Esophagus muscularis mucosa (tissue), 4 donors: ENCODE measurements around the gene NBL1. TPM values are rescaled to one million over a fixed set of nuclear protein-coding genes. Genes with fewer than 3 reads are reported as not detected.

Source experiments
- DNase-seq: peaks from one replicate; pipeline ENCODE4 v3.0.0-alpha.2; 2017; ENCODE audit errors: extremely low spot score
- H3K27ac ChIP-seq, 4 donors: fragments of 200-600 bp; sonication (generic); replicated peaks in 1 of 4; 1 replicate in 3 of 4; 2 replicates in 1 of 4; pipeline ENCODE4 v1.5.1; 2016 to 2019; ENCODE audit warnings: mild to moderate bottlenecking in 1 of 4
- H3K27me3 ChIP-seq, 4 donors: fragments of 200-600 bp; sonication (generic); one replicate each; pipeline versions ENCODE4 v1.5.1 to v1.6.0; 2016 to 2019
- H3K36me3 ChIP-seq, 4 donors: fragments of 200-600 bp; sonication (generic); one replicate each; pipeline ENCODE4 v1.5.1; 2016 to 2019
- H3K4me1 ChIP-seq, 4 donors: fragments of 200-600 bp; sonication (generic); one replicate each; pipeline ENCODE4 v1.5.1; 2016 to 2019
- H3K4me3 ChIP-seq, 4 donors: fragments of 200-600 bp; sonication (generic); 1 replicate in 2 of 4; 2 replicates in 2 of 4; pipeline ENCODE4 v1.5.1; 2016 to 2019; ENCODE audit warnings: mild to moderate bottlenecking in 4 of 4, moderate library complexity in 1 of 4
- H3K9me3 ChIP-seq, 4 donors: fragments of 200-600 bp; sonication (generic); 1 replicate in 3 of 4; 2 replicates in 1 of 4; pipeline ENCODE4 v1.5.1; 2016 to 2019
- EP300 ChIP-seq: sonication (generic); formaldehyde crosslinking; IDR thresholded peaks from one replicate; pipeline ENCODE4 v1.6.1; 2017; ENCODE audit warnings: antibody characterized with exemption
- POLR2A ChIP-seq: fragments of 450-650 bp; IDR thresholded peaks from one replicate; pipeline ENCODE4 v1.6.1; 2017; ENCODE audit warnings: antibody characterized with exemption, moderate library complexity, mild to moderate bottlenecking, low read depth
- POLR2AphosphoS5 ChIP-seq, 2 donors: sonication (generic); formaldehyde crosslinking; IDR thresholded peaks; one replicate each; pipeline ENCODE4 v1.6.1; 2017; ENCODE audit warnings: antibody characterized with exemption in 2 of 2
- WGBS: methylation state at CpG from one replicate; pipeline ENCODE4 v1.1.5; 2018; 5-methylcytosine and 5-hydroxymethylcytosine counted together
- intact Hi-C: fragments of 100-400 bp; cut with DNase I; formaldehyde crosslinking; loops from one replicate; pipeline ENCODE4 v1.15.1; 2023
- total RNA-seq, 4 donors: library from RNA; depleted of rRNA; stranded (reverse); fragments of >200 nt; gene quantifications; one replicate each; pipeline versions ENCODE4 v1.1.0 to v1.2.1, GENCODE V29; 2016
- TF ChIP-seq, protein P1 (sequence below), 3 experiments: fragments of 200-600 bp in 2 of 3; fragments of 450-650 bp in 1 of 3; sonication (generic) in 2 of 3; IDR thresholded peaks; one replicate each; pipeline ENCODE4 v1.5.1; 2017 to 2019; ENCODE audit warnings: antibody characterized with exemption in 3 of 3, mild to moderate bottlenecking in 2 of 3, moderate library complexity in 1 of 3

The NBL1 gene
- total RNA-seq, 4 donors from 2014 or later, result 194 to 469 (median 307) TPM

DNA sequence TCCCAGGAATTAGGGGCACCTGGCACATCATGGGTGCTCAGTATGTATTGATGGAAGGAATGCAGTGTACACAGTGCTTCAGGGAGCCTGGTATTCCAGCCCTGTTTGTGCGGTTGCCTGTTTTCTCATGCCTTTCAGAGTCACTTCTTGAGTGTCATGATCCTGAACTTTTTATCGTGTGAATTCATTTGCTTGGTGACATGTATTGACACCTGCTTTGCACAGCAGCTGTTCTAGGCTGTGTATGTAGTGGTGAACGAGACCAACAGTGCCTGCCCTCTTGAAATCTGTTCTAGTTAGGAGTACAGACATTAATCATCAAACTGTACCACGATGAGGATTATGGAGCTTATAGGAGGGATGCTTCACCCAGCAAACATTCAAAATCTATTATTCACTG, 26.7 kb downstream of the NBL1 start:
- intact Hi-C loops, result no loop called here
- 65% methylated on average over 4 of the region's 4 CpGs for WGBS

GRCh38 chr1:19672237-19672636, 28.1 kb downstream of the NBL1 start:
- Histone ChIP-seq H3K27me3 (peaks cover 0 to 65% (median 3%) of the 10 kb centered on the region in 4 donors), H3K4me1 (no peaks in the 10 kb centered on the region), H3K27ac (no peak overlapping the region), H3K4me3 (no peak overlapping the region), H3K9me3 (no peaks in the 10 kb centered on the region), H3K36me3 (no peaks in the 10 kb centered on the region)
- intact Hi-C loops, result no loop called here
- TF ChIP-seq POLR2A (no peak), POLR2AphosphoS5 (IDR thresholded peaks at IDR 0.05) (no peak), EP300 (no peak)
- TF ChIP-seq, protein P1, sequence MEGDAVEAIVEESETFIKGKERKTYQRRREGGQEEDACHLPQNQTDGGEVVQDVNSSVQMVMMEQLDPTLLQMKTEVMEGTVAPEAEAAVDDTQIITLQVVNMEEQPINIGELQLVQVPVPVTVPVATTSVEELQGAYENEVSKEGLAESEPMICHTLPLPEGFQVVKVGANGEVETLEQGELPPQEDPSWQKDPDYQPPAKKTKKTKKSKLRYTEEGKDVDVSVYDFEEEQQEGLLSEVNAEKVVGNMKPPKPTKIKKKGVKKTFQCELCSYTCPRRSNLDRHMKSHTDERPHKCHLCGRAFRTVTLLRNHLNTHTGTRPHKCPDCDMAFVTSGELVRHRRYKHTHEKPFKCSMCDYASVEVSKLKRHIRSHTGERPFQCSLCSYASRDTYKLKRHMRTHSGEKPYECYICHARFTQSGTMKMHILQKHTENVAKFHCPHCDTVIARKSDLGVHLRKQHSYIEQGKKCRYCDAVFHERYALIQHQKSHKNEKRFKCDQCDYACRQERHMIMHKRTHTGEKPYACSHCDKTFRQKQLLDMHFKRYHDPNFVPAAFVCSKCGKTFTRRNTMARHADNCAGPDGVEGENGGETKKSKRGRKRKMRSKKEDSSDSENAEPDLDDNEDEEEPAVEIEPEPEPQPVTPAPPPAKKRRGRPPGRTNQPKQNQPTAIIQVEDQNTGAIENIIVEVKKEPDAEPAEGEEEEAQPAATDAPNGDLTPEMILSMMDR (IDR thresholded peaks at IDR 0.05), result no peak
- 48% methylated on average over 5 of the region's 6 CpGs for WGBS
- DNase-seq, result no peak

More for the DNA sequence above, 26.7 kb downstream of the NBL1 start:
- Histone ChIP-seq H3K27ac (no peak overlapping the region), H3K4me3 (no peak overlapping the region), H3K4me1 (peaks cover 0 to 3% (median under 1%) of the 10 kb centered on the region in 4 donors), H3K27me3 (peaks cover 4 to 79% (median 12%) of the 10 kb centered on the region in 4 donors), H3K36me3 (no peaks in the 10 kb centered on the region), H3K9me3 (no peaks in the 10 kb centered on the region)
- TF ChIP-seq POLR2A (no peak), POLR2AphosphoS5 (IDR thresholded peaks at IDR 0.05) (no peak), EP300 (no peak)
- TF ChIP-seq, protein P1 (IDR thresholded peaks at IDR 0.05), result no peak
- no peak for DNase-seq

DNA sequence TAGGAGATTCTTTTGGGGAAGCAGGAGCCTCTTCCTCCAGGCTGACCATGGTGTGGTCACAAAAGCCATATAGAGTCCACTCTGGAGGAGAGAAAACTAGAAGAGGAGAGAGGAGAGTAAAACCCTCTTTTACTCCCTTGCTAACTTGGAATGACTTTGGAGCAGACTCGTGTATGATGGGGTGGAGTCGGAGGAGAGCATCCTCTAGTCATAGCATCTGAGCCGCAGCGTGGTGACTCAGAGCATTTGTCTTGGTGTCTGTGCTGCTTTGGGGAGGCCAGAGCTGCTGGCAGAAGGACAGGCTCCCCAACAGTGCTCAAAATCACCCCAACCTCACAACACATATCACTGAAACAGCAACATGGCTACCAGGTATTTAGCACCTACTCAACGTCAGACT, 31.7 kb downstream of the NBL1 start:
- intact Hi-C loops, result no loop called here
- no peaks in the 10 kb centered on the region for H3K36me3 ChIP-seq
- DNase-seq, result no peak

GRCh38 chr1:19676438-19676922, 32.4 kb downstream of the NBL1 start:
- Histone ChIP-seq H3K27ac (no peak overlapping the region), H3K4me1 (no peaks in the 10 kb centered on the region), H3K27me3 (peaks cover 0 to 33% (median 3%) of the 10 kb centered on the region in 4 donors), H3K9me3 (no peaks in the 10 kb centered on the region), H3K4me3 (no peak overlapping the region), H3K36me3 (peaks cover 0 to under 1% (median 0%) of the 10 kb centered on the region in 4 donors)
- DNase-seq, result peak; percentile 92
- TF ChIP-seq EP300, result no peak
- TF ChIP-seq POLR2A, result no peak
- TF ChIP-seq, protein P1 (IDR thresholded peaks at IDR 0.05), result no peak
- peak in 1 of 2 donors; percentile 46 for TF ChIP-seq POLR2AphosphoS5 (IDR thresholded peaks at IDR 0.05)
- 22% methylated on average over 11 of the region's 13 CpGs for WGBS
- intact Hi-C loops, result no loop called here

More for the DNA sequence above, 31.7 kb downstream of the NBL1 start:
- H3K4me1 ChIP-seq, result no peaks in the 10 kb centered on the region
- no peak overlapping the region for H3K27ac ChIP-seq
- TF ChIP-seq EP300 (no peak), POLR2AphosphoS5 (IDR thresholded peaks at IDR 0.05) (no peak), POLR2A (no peak)
- TF ChIP-seq, protein P1 (IDR thresholded peaks at IDR 0.05), result no peak
- no peaks in the 10 kb centered on the region for H3K9me3 ChIP-seq
- peaks cover 0 to 37% (median 3%) of the 10 kb centered on the region in 4 donors for H3K27me3 ChIP-seq
- 62% methylated on average over 5 of the region's 5 CpGs for WGBS
- H3K4me3 ChIP-seq, result no peak overlapping the region

DNA sequence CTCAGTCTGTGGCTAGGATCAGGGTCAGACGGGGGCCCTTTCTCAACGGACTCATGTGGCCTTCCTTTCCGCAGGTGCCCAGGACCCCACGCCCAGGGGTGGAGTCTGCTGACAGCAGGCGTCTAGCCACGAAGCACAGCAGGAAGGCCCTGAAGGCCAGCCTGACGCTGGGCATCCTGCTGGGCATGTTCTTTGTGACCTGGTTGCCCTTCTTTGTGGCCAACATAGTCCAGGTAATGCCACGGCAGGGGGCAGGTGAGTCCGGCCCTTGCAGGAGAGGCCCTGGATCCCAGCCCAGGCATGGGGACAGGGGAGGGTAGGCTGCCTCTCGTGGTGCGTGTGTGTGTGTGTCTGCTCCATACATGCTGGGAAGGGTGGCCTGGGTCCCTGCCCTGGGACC, 34.4 kb downstream of the NBL1 start:
- no peak overlapping the region for H3K27ac ChIP-seq
- H3K27me3 ChIP-seq, result peaks cover 0 to 13% (median 0%) of the 10 kb centered on the region in 4 donors
- no peak for TF ChIP-seq POLR2A
- TF ChIP-seq POLR2AphosphoS5 (IDR thresholded peaks at IDR 0.05), result no peak
- TF ChIP-seq, protein P1 (IDR thresholded peaks at IDR 0.05), result no peak
- TF ChIP-seq EP300, result no peak

More for the DNA sequence above, 34.4 kb downstream of the NBL1 start:
- Histone ChIP-seq H3K4me3 (no peak overlapping the region), H3K4me1 (no peaks in the 10 kb centered on the region), H3K9me3 (no peaks in the 10 kb centered on the region), H3K36me3 (peaks cover 0 to 19% (median 6%) of the 10 kb centered on the region in 4 donors)
- no peak for DNase-seq
- intact Hi-C loops, result no loop called here
- WGBS, result no CpG with 5 or more reads among the region's 11 CpGs
